Measurements from ENCODE around the gene PASK.

GRCh38 chr2:241184901-241185300, 35.6 kb upstream of the PASK start:
- TF ChIP-seq CTCF (conservative IDR thresholded peaks at IDR 0.05; ENCODE audit: low read length) (no peak), EZH2phosphoT487 (IDR thresholded peaks at IDR 0.05; ENCODE audit: borderline replicate concordance, low read depth, low read length) (no peak)
